ENCODE measurements around the gene LIPH. TPM values are rescaled to one million over a fixed set of nuclear protein-coding genes. Genes with fewer than 3 reads are reported as not detected.

Gene LIPH
- total and polyA plus RNA-seq, 10 donors: 0.03 to 3.1 (median 1.1) TPM

GRCh38 chr3:185585859-185586685 is 33.7 kb upstream of the LIPH start, which contains the start of gene SENP2:
Gene SENP2 (plus strand): TSS chr3:185586295. CDS start chr3:185586414, 119 bp downstream.
- TF ChIP-seq POLR2AphosphoS5 (IDR thresholded peaks at IDR 0.05): peak; percentile 96 to 97 (median 96)
- TF ChIP-seq POLR2A (IDR thresholded peaks at IDR 0.05): peak in 1 of 3 donors; percentile 76
- peak in 1 of 11 experiments; percentile 15 for TF ChIP-seq CTCF (IDR thresholded peaks at IDR 0.05 in 8 of 11, conservative IDR thresholded peaks at IDR 0.05 in 3 of 11)
- Histone ChIP-seq H3K4me3 (peak within 1 kb of the TSS; percentile 78 to 96 (median 84)), H3K36me3 (peaks cover 0 to 18% (median 5%) of the 10 kb centered on the region in 6 donors), H3K9me3 (no peaks in the 10 kb centered on the region), H3K4me1 (peaks cover 11 to 66% (median 46%) of the 10 kb centered on the region in 6 donors), H3K27ac (peak within 1 kb of the TSS; percentile 94 to 99 (median 98)), H3K27me3 (replicated peaks in 1 of 7) (no peaks in the 10 kb centered on the region)
- peak; percentile 99 for DNase-seq
- 0 to 2% (median 1%) methylated on average over 49 to 64 of the region's 64 CpGs for WGBS, 5 donors
- intact Hi-C loops (cut with DNase I; ENCODE audit: low total_unique reads): loop anchor here (10.0 kb wide), 1 partner anchor 91 kb away; the partner anchor contains the start of gene TMEM41A

- Histone ChIP-seq H3K4me1 (peaks cover 11 to 66% (median 46%) of the 10 kb centered on the region in 6 donors), H3K27ac (peak overlapping the region; percentile 94 to 99 (median 98)), H3K9me3 (no peaks in the 10 kb centered on the region), H3K27me3 (replicated peaks in 1 of 7) (no peaks in the 10 kb centered on the region), H3K36me3 (peaks cover 0 to 12% (median 2%) of the 10 kb centered on the region in 6 donors), H3K4me3 (peak overlapping the region; percentile 10 to 90 (median 82))
- no peak for DNase-seq
- no peak for TF ChIP-seq CTCF (IDR thresholded peaks at IDR 0.05 in 8 of 11, conservative IDR thresholded peaks at IDR 0.05 in 3 of 11)
- TF ChIP-seq POLR2AphosphoS5 (IDR thresholded peaks at IDR 0.05): no peak
- no peak for TF ChIP-seq POLR2A (IDR thresholded peaks at IDR 0.05)
- 43 to 60% (median 48%) methylated on average over 9 of the region's 9 CpGs for WGBS, 5 donors
- intact Hi-C loops (cut with DNase I; ENCODE audit: low total_unique reads): loop anchor here (10.0 kb wide), 1 partner anchor 91 kb away; the partner anchor contains the start of gene TMEM41A
Measured at GRCh38 chr3:185585518-185585858, 33.1 kb upstream of the LIPH start.

- Histone ChIP-seq H3K9me3 (no peaks in the 10 kb centered on the region), H3K27me3 (replicated peaks in 1 of 7) (no peaks in the 10 kb centered on the region), H3K27ac (no peak overlapping the region), H3K4me3 (no peak overlapping the region), H3K4me1 (peaks cover 11 to 62% (median 44%) of the 10 kb centered on the region in 6 donors), H3K36me3 (peaks cover 0 to 4% (median 0%) of the 10 kb centered on the region in 6 donors)
- DNase-seq: no peak
- TF ChIP-seq CTCF (IDR thresholded peaks at IDR 0.05 in 8 of 11, conservative IDR thresholded peaks at IDR 0.05 in 3 of 11): no peak
- TF ChIP-seq POLR2AphosphoS5 (IDR thresholded peaks at IDR 0.05): no peak
- no peak for TF ChIP-seq POLR2A (IDR thresholded peaks at IDR 0.05)
- intact Hi-C loops (cut with DNase I; ENCODE audit: low total_unique reads): loop anchor here (10.0 kb wide), 1 partner anchor 90 kb away; the partner anchor contains the start of gene TMEM41A
- WGBS, 5 donors: 87 to 97% (median 94%) methylated on average over 4 of the region's 4 CpGs
Measured at GRCh38 chr3:185584686-185585085, 32.3 kb upstream of the LIPH start.

- DNase-seq: no peak
- intact Hi-C loops (cut with DNase I; ENCODE audit: low total_unique reads): loop anchor here (10.0 kb wide), 1 partner anchor 89 kb away; the partner anchor contains the start of gene TMEM41A
- TF ChIP-seq POLR2AphosphoS5 (IDR thresholded peaks at IDR 0.05): no peak
- TF ChIP-seq POLR2A (IDR thresholded peaks at IDR 0.05): no peak
- no peak for TF ChIP-seq CTCF (IDR thresholded peaks at IDR 0.05 in 8 of 11, conservative IDR thresholded peaks at IDR 0.05 in 3 of 11)
- Histone ChIP-seq H3K36me3 (no peaks in the 10 kb centered on the region), H3K4me3 (no peak overlapping the region), H3K9me3 (no peaks in the 10 kb centered on the region), H3K27ac (no peak overlapping the region), H3K27me3 (replicated peaks in 1 of 7) (no peaks in the 10 kb centered on the region), H3K4me1 (peaks cover 10 to 55% (median 38%) of the 10 kb centered on the region in 6 donors)
- 62 to 87% (median 68%) methylated on average over 6 of the region's 6 CpGs for WGBS, 5 donors
Measured at GRCh38 chr3:185583925-185584324, 31.5 kb upstream of the LIPH start.
